NCI-H146 treated with DMSO at 0.1 percent for 48 hours (cell line): ENCODE measurements around the gene APELA.
"Not testable (repeated sequence)": the region's sequence is repeated elsewhere in the genome, so short reads cannot be mapped to it uniquely, and the experiment has no call there.

ENCODE experiments used
- DNase-seq: peaks from one replicate; lab custom pipeline; 2025; ENCODE audit not compliant: unreplicated experiment; lab: John Stamatoyannopoulos, UW

APELA gene

GRCh38 chr4:164924670-164925238 lies 47.8 kb downstream of the APELA start:
- DNase-seq, result no peak

- DNase-seq, result no peak
These were observed 49.3 kb downstream of the APELA start for GRCh38 chr4:164926301-164926700.

GRCh38 chr4:164927101-164927500 lies 50.1 kb downstream of the APELA start:
- DNase-seq, result not testable (repeated sequence)

GRCh38 chr4:164930647-164931046 lies 53.7 kb downstream of the APELA start:
- DNase-seq, result no peak

GRCh38 chr4:164931551-164932324 lies 54.8 kb downstream of the APELA start:
- no peak for DNase-seq

GRCh38 chr4:164933244-164933643 lies 56.3 kb downstream of the APELA start:
- DNase-seq, result no peak

- DNase-seq, result no peak
These were observed 58.4 kb downstream of the APELA start for GRCh38 chr4:164935363-164935762.

GRCh38 chr4:164935865-164936606 lies 59.1 kb downstream of the APELA start:
- DNase-seq, result not testable (repeated sequence)

GRCh38 chr4:164937576-164938270 lies 60.7 kb downstream of the APELA start:
- DNase-seq, result no peak

GRCh38 chr4:164943192-164943591 lies 66.2 kb downstream of the APELA start:
- DNase-seq, result no peak

GRCh38 chr4:164945146-164945545 lies 68.2 kb downstream of the APELA start:
- DNase-seq, result no peak

GRCh38 chr4:164946810-164947209 lies 69.8 kb downstream of the APELA start:
- no peak for DNase-seq
